GM19193 (cell line): ENCODE measurements around the gene CD33.

ENCODE experiments used
- POLR2A ChIP-seq: IDR thresholded peaks from 4 replicates; pipeline ENCODE4 v1.6.1; 2011; ENCODE audit not compliant: insufficient read depth, insufficient read length; ENCODE audit errors: extremely low read depth

CD33 gene

DNA sequence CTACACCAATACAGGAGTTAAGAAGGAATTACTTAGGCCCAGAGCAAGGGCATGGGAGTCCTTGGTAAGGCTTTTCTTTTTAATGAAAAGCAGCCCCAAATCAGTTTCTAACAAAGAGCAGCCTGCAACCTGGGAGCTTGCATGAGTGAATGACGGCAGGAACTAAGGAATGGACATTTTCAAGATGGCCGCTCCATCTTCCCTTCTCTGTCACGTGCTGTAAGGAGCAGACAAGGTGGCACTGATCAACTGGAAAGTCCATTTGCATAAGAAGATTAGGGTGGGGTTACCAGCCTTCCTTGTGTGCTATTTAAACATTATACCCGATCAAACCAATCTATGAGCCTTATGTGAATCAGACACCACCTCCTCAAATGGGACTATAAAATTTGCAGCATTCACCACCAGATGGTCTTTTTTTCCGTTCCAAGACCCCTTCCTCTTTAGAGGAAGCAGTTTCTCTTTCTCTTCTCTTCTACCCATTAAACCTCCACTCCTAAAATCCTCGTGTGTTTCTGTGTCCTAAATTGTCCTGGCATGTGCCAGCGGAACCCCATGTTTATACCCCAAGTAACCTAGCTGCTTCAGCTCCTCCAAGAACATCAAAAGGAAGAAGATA lies 23.2 kb downstream of the CD33 start:
- TF ChIP-seq POLR2A: no peak

DNA sequence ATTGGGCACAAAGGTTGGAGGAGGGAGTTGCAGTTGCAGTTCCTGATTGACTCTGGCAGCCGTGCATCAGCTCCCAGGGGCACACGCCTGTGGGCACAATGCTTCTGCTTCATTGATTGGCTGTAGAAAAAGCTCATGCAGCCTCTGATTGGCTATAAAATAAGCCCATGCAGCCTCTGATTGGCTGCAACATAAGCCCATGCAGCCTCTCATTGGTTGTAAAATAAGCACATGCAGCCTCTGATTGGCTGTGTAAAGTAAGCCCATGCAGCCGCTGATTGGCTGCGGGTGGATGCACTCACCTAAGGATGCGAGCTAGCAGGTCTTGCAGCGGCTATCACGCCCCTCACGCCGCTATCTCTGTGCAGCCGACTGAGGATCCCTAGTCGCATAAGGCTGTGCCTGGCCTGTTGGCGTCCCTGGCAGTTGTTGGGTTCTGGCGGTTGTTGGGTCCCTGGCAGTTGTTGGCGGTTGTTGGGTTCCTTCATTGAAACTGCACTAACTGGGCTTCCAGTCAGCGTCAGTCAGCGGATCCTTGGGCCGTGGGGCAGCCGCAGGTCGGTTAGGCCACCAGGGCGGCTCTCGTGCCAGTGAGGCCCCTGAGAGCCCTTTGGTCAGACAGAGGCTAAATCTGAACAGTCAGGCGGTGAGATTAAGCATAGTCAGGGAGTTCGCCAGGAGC lies 26.0 kb downstream of the CD33 start, which contains the start of gene SIGLECL1:
SIGLECL1 (plus strand) TSS at position 295 of the 682 bp plus-strand sequence. CDS start 12,993 bp downstream, outside the sequence.
- TF ChIP-seq POLR2A: no peak

DNA sequence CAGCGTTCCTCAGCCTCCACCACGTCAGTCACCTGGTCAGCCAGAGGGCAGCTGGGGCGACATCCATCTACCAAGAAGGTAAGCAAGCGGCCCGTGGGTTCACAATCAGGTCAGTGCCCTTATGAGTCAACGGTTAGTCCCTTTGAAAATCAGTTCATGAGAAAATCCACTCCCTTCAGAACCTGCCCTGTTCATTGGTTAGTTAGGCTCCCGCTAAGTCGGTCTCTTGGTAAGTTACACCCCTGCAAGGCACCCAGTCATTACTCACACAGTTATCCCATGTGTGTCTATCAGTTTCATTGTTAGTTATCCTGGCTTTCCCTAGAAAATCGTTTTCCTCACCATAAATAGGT lies 26.6 kb downstream of the CD33 start:
- TF ChIP-seq POLR2A: no peak

DNA sequence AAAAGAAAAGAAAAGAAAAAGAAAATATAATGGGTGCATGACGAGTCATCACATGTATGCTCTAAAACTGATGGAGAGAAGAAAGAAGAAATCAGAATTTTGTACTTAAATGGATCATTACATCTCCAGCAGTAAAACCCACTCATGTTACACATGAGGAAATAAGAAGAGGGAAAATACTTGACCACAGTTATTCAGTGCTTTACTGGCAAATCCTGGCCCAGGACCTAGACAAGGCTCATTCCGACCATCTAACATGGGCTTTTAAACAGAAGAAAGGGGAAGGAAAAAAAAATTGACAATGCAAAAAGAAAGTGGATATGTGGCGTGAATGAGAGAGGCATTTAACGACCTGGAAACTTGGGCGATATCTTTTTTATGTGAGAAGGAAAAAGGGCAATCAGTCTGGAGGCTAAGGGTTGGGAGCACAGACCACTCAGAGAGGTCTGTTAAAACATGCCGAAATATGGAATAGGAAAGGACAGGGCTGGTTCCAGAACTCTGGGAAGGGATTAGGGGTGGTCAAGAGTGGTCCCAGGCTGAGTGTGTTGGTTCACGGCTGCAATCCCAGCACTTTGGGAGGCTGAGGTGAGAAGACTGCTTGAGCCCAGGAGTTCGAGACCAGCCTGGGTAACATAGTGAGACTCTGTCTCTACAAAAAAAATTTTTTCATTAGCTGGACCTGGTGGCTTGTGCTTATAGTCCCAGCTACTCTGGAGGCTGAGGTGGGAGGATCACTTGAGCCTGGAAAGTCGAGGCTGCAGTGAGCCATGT lies 27.6 kb downstream of the CD33 start:
- TF ChIP-seq POLR2A: no peak

DNA sequence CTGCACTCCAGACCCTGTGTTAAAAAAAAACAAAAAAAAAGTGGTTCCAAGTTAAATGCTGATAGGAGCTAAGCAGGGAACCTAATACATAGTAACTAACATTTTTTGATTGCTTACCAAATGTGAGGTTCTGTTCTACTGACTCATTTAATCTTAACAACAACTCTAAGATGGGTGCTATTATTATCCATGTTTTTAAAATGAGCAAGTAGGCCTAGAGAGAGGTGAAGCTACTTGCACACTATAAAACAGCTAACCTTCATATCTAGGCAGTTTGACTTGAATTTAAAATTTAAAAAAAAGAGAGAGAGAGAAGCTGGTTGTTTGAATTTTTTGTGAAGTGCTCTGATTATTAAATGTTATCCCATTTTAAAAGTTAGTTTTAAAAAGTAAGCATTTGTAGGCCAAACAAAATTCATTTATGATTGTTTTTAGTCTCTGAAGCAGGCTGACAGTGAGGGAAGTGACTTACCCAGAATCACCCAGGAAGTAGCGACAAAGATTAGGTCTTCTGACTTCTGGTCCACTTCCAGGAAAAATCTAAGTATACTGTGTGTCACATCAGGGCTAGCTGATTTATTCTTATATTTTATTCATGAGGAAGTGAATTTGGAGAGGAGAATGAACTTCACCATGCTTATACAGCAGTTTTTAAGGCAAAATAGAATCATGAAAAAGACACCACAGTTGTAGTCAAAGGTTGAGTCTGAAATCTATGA lies 28.4 kb downstream of the CD33 start:
- TF ChIP-seq POLR2A: no peak

DNA sequence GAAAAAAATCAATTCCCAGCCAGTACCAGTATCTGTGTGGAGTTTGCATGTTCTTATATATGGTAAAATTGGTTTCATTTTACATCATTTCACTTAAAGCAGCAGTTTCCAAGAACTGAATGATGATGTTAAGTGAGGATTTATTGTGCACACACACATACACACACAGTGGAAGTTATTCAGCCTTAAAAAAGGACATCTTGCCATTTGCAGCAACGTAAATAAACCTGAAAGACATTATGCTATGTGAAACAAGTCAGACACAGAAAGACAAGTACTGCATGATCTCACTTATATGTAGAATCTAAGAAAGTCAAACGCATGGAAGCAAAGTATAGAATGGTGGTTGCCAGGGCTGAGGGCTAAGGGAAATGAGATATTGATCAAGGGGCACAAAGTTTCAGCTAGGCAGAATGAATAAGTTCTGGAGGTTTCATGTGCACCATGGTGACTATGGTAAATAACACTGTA lies 31.3 kb downstream of the CD33 start:
- TF ChIP-seq POLR2A: no peak

DNA sequence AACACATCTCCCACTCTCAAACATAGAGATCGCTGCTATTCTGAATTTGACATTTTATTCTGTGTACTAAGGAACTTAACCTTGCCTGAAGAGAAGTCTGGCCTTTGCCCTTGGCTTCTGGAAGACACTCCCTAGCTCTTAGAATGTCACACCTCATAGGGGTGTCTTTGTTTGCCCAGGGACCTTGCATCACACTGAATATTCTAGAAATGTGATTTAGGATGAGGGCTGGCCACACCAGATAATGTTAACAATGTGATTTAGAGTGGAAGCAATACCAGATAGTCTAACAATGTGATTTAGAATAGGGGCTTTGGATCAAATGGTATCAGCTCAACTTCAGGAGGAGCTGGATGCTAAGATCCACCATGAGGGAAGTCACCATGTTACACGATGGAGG lies 32.6 kb downstream of the CD33 start:
- no peak for TF ChIP-seq POLR2A

DNA sequence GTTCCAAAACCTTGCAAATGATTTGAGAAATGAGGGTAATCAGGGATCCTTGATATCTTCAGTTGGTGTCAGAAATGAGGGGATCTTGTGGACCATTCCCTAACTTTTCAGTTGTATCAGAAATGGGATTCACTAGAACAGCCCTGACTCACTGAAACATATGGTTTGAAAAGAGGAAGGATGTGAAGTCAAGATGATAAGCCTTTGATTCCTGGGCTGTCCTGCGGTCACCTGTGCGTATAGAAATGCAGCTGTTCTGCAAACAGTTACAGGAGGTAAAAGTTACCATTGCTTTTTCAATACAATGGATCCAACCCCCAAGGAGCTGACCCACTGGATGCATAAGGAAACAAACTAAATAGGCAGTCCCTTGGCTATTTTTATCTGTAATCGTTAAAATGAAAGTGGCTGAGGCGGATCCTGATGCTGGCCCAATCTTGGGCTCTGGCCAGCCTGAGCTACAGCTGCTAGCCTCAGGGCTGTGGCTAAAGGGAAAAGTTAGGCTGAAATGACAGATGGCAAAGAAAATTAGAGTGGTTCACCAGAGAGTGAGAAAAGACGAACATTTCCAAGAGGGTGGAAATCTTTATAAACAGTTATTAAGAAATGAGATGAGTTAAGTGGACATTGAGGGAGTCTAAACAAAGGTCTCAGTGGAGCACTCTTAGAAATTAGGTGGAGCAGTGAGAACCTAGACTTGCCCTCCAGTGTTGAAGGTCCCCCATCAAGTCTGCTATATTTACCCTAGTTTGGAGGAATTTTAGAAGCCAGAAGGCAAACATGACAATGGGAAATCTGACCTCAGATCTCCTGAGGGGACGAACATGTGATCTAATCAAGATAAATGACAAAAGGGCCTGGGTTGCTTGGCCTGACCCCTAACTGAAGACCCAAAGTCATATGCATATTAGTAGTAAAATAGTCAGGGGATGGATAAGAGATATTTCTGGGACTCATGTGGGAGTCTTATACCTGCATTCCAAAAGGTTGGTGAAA lies 33.6 kb downstream of the CD33 start:
- no peak for TF ChIP-seq POLR2A

DNA sequence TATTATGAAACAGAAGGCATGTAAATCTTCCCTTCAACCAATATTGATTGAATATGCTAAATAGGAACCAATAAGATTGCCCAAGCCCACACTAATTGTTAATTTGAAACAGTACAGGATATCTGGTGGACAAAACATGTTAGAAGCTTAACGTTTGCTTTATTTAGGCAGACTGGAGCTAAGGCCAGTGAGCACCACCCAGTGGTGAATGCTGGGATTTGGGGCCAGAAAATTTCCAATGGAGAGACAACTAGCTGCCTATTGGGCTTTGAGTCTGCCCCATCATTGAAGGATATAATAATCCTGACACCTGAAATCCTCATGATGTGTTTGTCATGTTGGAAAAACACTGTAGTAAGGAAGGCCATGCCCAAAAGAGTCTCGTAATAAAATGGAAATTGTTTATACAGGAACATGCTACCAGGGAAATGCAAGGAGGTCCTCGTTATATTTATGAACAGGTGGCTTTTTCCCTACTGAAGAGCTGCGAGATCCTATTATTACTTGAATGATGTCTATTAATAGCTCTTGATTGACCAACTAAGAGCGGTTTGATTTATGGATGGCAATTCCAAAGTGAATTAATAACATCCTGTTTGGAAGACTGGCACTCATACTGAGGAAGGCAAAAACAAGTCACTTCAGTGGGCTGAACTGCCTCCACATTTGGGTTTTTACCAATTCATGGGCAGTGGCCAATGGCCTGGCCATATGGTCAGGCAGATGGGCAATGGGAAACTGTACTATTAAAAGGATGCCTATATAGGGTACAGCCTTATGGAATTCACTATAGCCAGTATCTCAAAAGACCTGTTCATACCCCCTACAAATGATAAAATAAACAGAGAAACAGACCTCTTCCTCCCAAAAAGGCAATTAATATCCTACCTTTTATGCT lies 34.7 kb downstream of the CD33 start:
- TF ChIP-seq POLR2A: no peak

DNA sequence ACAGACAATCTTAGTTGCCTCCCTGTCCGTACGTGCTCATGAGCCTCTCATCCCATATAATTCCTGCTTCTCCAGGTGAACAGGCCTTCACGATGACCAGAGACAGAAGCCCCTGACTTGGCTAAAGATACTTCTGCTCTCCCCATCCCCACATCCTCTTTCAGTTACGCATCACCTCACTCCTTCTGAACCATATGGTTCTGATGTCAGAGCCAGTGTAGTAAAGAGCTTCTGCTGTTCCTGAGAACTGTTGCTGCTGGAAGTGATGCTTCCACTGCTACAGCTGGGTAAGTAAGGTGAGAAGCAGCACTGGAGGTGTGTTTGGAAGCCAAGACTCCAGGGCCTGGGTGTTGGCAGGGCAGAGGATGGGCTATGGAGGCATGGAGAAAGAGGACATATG lies 38.9 kb downstream of the CD33 start:
- no peak for TF ChIP-seq POLR2A

DNA sequence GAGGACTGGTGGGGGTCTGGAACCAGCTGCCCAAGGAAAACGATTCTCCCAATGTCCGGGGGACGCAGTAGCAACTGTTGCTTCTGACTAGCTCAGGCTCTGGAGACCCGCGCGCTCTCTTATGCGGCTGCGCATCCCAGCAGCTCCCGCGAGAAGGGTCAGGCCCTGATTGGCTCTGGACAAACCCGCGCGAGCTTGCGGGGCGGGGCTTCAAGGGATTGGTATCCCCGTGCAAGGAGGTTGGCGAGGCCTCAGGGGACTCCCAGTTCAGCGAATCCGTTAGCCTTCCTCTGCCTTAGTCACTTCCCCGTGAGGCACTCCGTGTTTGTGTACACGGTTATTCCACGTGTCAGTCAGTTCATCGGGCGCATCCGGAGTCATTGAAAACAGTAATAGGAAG lies 46.2 kb downstream of the CD33 start:
- no peak for TF ChIP-seq POLR2A

DNA sequence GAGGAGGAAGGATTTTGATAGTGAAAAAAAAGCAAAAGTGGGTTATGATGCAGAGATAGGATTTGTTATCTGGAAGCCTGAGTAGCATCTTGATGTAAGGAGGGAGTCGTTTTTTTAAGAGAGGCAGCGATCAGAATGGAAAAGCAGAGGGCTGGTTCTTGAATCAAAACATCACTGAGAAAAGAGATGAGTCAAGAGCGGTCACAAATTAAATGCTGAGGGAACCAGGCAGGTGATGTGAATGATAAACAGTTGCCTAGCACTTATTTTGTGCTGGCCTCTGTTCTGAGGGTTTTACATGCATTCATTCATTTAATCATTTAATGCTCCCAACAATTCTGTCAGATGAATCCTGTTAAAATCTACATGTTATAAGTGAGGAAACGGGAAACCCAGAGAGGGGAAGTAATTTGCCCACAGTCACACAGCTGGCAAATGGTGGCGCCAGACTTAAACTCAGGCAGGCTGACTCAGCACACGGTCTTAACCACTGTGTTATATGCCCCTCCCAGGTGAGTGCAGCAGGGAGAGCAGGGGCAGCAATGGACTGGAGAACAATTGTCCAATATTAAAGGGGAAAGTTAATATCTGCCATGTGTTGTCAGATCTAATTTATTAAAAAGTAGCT lies 47.4 kb downstream of the CD33 start:
- no peak for TF ChIP-seq POLR2A
